Skeletal muscle tissue (tissue), 5 donors: ENCODE data around the gene AHCTF1. TPM values are rescaled to one million over a fixed set of nuclear protein-coding genes. Genes with fewer than 3 reads are reported as not detected.

Experiments
- H3K27ac ChIP-seq: one replicate; pipeline ENCODE4 v1.7.0; 2013; ENCODE audit warnings: mild to moderate bottlenecking, low read depth, low read length, inconsistent platforms
- H3K27me3 ChIP-seq, 3 donors: one replicate each; pipeline ENCODE4 v1.7.0; 2013; ENCODE audit warnings: low read length in 3 of 3; ENCODE audit not compliant: control insufficient read depth in 3 of 3, insufficient read depth in 3 of 3
- H3K36me3 ChIP-seq, 3 donors: one replicate each; pipeline ENCODE4 v1.7.0; 2013; ENCODE audit warnings: low read length in 3 of 3; ENCODE audit not compliant: control insufficient read depth in 3 of 3, insufficient read depth in 3 of 3
- H3K4me1 ChIP-seq, 3 donors: one replicate each; pipeline ENCODE4 v1.7.0; 2013; ENCODE audit warnings: low read length in 3 of 3, mild to moderate bottlenecking in 3 of 3; ENCODE audit not compliant: control insufficient read depth in 3 of 3, insufficient read depth in 3 of 3
- H3K4me3 ChIP-seq, 3 donors: one replicate each; pipeline ENCODE4 v1.7.0; 2013; ENCODE audit warnings: low read length in 3 of 3
- H3K9ac ChIP-seq, 3 donors: one replicate each; pipeline ENCODE4 v1.7.0; 2013; ENCODE audit warnings: low read length in 3 of 3, mild to moderate bottlenecking in 3 of 3, moderate library complexity in 2 of 3, low read depth in 1 of 3
- H3K9me3 ChIP-seq, 3 donors: one replicate each; pipeline ENCODE4 v1.7.0; 2013; ENCODE audit warnings: low read length in 3 of 3; ENCODE audit not compliant: control insufficient read depth in 3 of 3
- small RNA-seq: library from RNA; depleted of rRNA; stranded (forward); fragments of <200 nt; gene quantifications from one replicate; pipeline ENCODE3, GENCODE V24; 2014
- total RNA-seq: library from RNA; depleted of rRNA; stranded (reverse); fragments of >200 nt; gene quantifications from one replicate; pipeline ENCODE4 v1.2.3, GENCODE V29; 2014
- donor health status: Osteomylitis.

Gene AHCTF1
- total RNA-seq, 1 donor from 2014 or later, result 19.3 TPM

- H3K9me3 ChIP-seq, result peaks cover 0 to 2% (median 0%) of the 10 kb centered on the region in 3 donors
- peak overlapping the region in 1 of 3 donors; percentile 8 for H3K9ac ChIP-seq
- H3K4me3 ChIP-seq, result no peak overlapping the region
- peaks cover 11 to 18% (median 13%) of the 10 kb centered on the region in 3 donors for H3K4me1 ChIP-seq
- H3K27me3 ChIP-seq, result peaks cover 20 to 46% (median 28%) of the 10 kb centered on the region in 3 donors
- H3K36me3 ChIP-seq, result no peaks in the 10 kb centered on the region
- H3K27ac ChIP-seq, result no peak overlapping the region
Observed at GRCh38 chr1:246789454-246790339, 142.1 kb downstream of the AHCTF1 start.

Small RNA genes lying within 50 kb of the gene (small RNA-seq; reads per million reads assigned to genes)
- gene AC113174.1 (not detected), gene RF00402 (not detected)

Other genes with a start within 250 kb of the AHCTF1 start
- 50.6 TPM for gene SCCPDH, start 207.5 kb downstream of the AHCTF1 start, total RNA-seq
- gene ZNF695, start 76.1 kb upstream of the AHCTF1 start, total RNA-seq, result 0.52 TPM
- gene ZNF670, start 146.9 kb upstream of the AHCTF1 start, total RNA-seq, result 3.7 TPM
- 11.0 TPM for gene ZNF669, start 172.4 kb upstream of the AHCTF1 start, total RNA-seq
- 147 TPM for gene ZNF124, start 240.1 kb upstream of the AHCTF1 start, total RNA-seq